ENCODE results near the gene AKAP8L.

- TF ChIP-seq EZH2 (IDR thresholded peaks at IDR 0.05; ENCODE audit: insufficient read depth, poor library complexity, severe bottlenecking) (no peak), EZH2phosphoT487 (IDR thresholded peaks at IDR 0.05; ENCODE audit: insufficient read depth, low read depth) (no peak)
These were observed 21.2 kb upstream of the AKAP8L start for GRCh38 chr19:15439821-15440641.
